HG03095 (cell line): ENCODE data around the gene FANCL.
"Not testable (repeated sequence)": the region's sequence is repeated elsewhere in the genome, so short reads cannot be mapped to it uniquely, and the experiment has no call there.

Experiments used
- ATAC-seq: cut with Tn5 transposase; IDR thresholded peaks from one replicate; pipeline ENCODE4 v1.9.1; 2021; ENCODE audit warnings: moderate library complexity; ENCODE audit not compliant: unreplicated experiment

The FANCL gene

GRCh38 chr2:58207189-58207588 lies 33.9 kb downstream of the FANCL start:
- ATAC-seq = no peak

- no peak for ATAC-seq
Measured at GRCh38 chr2:58206785-58207184, 34.3 kb downstream of the FANCL start.

DNA sequence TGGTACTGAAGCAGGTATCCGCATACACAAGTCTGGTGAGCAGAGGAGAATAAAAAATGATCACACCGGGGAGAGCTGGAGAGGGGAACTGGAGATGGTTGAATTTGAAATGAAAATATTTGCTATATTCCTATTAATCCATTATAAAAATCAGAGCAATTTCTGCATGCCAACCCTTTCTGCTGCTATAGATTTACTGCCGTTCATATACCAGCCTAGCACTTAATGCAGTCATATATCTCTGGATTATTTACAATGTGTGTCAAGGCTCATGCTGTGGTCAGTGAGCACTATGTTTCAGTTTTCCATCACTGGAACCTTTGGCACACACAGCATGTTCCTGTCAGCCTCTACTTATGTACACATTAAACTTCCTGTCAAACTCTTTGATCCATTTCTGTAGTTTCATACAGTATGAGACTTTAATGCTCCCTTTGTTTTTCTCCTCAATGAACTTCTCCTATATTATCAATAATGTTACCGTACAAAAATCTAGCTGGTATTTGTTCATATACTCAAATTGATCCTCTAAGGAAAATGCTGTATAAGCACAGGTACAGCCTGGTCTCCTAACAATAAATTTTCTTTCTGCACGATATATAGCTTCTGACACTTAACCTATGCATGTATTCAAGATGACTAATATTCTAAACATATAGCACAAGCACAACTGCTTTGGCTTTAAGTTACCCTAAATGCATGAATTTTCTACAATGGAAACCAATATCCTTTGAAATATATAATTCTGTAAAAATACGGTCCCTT lies 36.7 kb downstream of the FANCL start:
- ATAC-seq = no peak

DNA sequence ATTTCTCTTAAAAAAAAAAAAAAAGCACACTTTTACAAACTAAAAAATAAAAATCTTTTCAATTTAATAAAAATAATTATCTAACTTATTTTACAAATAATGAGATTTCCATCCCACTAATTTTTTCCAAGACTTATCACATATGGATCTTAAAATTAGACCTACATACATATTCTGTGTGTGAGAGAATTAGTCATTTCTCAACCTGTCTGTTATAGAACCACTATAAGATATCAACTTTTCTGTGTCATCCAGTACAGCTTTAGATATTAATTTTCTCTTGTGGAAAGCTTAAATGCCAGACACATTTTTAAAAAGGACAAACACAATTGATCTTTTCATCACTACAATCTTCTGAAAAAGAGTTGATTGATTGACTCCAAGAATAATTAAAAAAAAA lies 38.1 kb downstream of the FANCL start:
- no peak for ATAC-seq

DNA sequence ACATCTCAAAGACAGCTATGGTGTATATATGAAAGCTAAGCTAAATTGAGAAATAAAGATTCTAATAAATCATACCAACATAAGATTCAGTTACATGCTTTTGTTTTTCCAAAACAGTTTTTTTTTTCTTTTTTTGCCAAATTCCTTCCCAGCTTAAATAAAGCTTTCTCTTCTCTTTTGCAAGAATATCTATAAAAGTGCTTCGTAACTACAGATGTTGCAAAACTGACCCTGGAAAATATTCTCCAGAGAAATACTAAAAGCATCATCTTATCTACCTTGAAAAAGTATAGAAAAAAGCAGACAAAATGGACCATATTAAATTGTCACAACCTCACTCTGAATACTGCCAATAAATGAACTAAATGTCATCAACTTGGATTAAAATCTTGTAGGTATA lies 38.7 kb downstream of the FANCL start:
- ATAC-seq = no peak

GRCh38 chr2:58197894-58198293 lies 43.2 kb downstream of the FANCL start:
- no peak for ATAC-seq

GRCh38 chr2:58195662-58196061 lies 45.5 kb downstream of the FANCL start:
- no peak for ATAC-seq

GRCh38 chr2:58194458-58194857 lies 46.7 kb downstream of the FANCL start:
- ATAC-seq = no peak

DNA sequence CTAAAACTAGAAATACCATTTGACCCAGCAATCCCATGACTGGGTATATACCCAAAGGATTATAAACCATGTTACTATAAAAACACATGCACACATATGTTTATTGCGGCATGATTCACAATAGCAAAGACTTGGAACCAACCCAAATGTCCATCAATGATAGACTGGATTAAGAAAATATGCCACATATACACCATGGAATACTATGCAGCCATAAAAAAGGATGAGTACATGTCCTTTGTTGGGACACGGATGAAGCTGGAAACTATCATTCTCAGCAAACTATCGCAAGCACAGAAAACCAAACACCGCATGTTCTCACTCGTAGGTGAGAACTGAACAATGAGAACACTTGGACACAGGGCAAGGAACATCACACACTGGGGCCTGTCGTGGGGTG lies 54.1 kb downstream of the FANCL start:
- not testable (repeated sequence) for ATAC-seq

DNA sequence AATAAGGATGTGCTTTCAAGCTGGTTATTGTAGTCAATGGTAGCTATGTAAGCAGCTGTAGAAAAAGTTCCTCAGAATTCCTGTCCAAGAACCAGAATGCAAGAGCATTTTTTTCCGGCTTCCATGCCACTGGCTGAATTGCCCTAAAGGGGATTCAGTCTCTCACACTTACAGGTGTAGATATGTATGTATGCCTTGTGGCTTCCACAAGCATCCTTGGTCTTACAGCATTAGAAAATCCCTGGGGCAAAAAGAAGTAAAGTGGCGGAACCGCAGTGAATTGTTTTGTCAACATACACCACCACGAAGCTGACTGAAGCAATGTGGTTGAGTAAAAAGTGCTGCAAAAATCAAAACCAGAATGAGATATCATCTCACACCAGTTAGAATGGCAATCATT lies 54.6 kb downstream of the FANCL start:
- no peak for ATAC-seq

- no peak for ATAC-seq
Measured at GRCh38 chr2:58182527-58182926, 58.6 kb downstream of the FANCL start.

GRCh38 chr2:58180635-58181034 lies 60.5 kb downstream of the FANCL start:
- no peak for ATAC-seq

DNA sequence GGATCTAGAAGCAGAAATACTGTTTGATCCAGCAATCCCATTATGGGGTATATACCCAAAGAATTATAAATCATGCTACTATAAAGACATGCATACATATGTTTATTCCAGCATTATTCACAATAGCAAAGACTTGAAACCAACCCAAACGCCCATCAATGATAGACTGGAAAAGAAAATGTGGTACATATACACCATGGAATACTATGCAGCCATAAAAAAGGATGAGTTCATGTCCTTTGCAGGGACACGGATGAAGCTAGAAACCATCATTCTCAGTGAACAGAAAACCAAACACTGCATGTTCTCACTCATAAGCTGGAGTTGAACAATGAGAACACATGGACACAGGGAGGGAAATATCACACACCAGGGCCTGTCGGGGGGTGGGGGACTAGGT lies 61.0 kb downstream of the FANCL start:
- ATAC-seq = not testable (repeated sequence)

- not testable (repeated sequence) for ATAC-seq
Measured at GRCh38 chr2:58177187-58177586, 63.9 kb downstream of the FANCL start.

DNA sequence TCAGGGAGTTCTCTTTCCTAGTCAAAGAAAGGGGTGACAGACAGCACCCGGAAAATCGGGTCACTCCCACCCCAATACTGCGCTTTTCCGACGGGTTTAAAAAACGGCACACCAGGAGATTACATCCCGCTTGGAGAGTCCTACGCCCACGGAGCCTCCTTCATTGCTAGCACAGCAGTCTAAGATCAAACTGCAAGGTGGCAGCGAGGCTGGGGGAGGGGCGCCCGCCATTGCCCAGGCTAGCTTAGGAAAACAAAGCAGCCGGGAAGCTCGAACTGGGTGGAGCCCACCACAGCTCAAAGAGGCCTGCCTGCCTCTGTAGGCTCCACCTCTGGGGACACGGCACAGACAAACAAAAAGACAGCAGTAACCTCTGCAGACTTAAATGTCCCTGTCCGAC lies 69.3 kb downstream of the FANCL start:
- not testable (repeated sequence) for ATAC-seq

GRCh38 chr2:58170334-58170933 lies 70.7 kb downstream of the FANCL start:
- not testable (repeated sequence) for ATAC-seq

DNA sequence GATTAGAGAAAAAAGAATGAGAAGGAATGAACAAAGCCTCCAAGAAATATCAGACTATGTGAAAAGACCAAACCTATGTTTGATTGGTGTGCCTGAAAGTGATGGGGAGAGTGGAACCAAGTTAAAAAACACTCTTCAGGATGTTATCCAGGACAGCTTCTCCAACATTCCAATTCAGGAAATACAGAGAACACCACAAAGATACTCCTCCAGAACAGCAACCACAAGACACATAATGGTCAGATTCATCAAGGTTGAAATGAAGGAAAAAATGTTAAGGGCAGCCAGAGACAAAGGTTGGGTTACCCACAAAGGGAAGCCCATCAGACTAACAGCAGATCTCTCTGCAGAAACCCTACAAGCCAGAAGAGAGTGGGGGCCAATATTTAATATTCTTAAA lies 71.3 kb downstream of the FANCL start:
- ATAC-seq = not testable (repeated sequence)

GRCh38 chr2:58168130-58168529 lies 73.0 kb downstream of the FANCL start:
- ATAC-seq = not testable (repeated sequence)

GRCh38 chr2:58163913-58164312 lies 77.2 kb downstream of the FANCL start:
- ATAC-seq = no peak

- ATAC-seq = no peak
Measured at GRCh38 chr2:58158481-58158880, 82.6 kb downstream of the FANCL start.

DNA sequence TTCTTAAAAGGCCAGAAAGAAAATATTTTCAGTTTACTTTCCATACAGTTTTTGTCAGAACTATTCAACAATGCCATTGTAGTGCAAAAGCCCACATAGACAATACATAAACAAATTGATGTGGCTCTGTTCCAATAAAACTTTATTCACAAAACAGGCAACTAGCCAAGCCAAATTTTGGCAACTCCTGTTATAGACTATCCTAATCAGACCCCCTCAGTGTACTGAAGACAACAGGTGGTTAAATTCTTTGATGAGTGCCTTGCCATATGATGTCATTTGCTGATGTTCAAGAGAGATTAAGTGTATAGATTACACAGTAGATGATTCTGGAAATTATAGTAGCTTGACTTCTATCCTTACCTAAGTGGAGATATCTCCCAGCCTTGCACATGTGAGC lies 83.4 kb downstream of the FANCL start:
- ATAC-seq = no peak

DNA sequence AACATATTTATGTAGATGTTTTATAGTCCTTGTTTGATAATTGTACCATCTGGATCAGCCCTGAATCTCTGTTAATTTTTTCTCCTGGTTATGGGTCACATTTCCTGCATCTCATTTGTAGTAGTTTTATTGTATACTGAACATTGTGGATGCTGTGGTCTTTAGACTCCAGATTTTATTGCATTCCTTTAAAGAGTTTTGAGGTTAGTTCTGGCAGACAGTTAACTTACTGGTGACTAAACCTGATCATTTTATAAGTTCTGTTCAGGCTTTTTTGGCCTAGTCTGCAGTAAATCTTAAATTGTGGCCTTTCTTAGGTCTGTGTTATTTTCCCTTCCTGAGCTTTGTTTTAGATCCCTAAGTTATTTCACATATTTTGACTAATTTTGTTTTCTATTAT lies 84.3 kb downstream of the FANCL start:
- no peak for ATAC-seq
